Measurements from ENCODE around the gene TGFBR3L.

GRCh38 chr19:7910321-7911161 is 4.1 kb upstream of the TGFBR3L start:
- TF ChIP-seq POLR2A (IDR thresholded peaks at IDR 0.05) = no peak
- TF ChIP-seq CTCF (IDR thresholded peaks at IDR 0.05) = no peak
